Measurements from ENCODE around the gene RAB20.

DNA sequence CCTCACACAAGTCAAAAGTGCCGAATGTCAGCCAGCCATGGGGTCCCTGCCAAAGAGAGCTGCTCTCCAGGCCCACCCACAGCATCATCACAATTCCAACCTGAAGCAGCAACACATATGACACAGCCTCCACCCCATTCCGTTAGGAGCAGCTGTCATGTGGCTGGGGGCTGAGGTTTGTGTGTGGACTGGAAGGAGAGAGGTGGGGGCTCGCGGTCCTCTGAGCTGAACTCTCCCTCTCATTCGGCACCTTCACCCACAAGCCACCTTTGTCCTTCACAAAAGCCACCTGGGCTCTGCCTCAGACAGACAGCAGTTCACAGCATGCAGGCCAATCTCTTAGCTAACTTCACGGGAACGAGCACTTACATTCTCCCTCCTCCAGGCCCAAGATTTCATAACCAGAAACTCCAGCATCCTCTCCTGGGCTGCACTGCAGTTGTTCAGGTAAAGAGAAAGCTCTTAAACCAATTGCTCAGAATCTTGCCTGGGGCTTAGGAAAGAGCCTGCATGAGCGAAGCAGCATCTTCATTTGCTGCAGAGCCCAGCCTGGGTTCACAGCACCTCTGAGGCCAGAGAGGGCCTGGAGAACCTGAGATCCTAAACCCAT, 7.2 kb downstream of the RAB20 start:
- TF ChIP-seq, protein P1, sequence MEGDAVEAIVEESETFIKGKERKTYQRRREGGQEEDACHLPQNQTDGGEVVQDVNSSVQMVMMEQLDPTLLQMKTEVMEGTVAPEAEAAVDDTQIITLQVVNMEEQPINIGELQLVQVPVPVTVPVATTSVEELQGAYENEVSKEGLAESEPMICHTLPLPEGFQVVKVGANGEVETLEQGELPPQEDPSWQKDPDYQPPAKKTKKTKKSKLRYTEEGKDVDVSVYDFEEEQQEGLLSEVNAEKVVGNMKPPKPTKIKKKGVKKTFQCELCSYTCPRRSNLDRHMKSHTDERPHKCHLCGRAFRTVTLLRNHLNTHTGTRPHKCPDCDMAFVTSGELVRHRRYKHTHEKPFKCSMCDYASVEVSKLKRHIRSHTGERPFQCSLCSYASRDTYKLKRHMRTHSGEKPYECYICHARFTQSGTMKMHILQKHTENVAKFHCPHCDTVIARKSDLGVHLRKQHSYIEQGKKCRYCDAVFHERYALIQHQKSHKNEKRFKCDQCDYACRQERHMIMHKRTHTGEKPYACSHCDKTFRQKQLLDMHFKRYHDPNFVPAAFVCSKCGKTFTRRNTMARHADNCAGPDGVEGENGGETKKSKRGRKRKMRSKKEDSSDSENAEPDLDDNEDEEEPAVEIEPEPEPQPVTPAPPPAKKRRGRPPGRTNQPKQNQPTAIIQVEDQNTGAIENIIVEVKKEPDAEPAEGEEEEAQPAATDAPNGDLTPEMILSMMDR (IDR thresholded peaks at IDR 0.05 in 8 of 11, conservative IDR thresholded peaks at IDR 0.05 in 3 of 11) = no peak
- no peak for TF ChIP-seq POLR2AphosphoS5 (IDR thresholded peaks at IDR 0.05)

Data from spleen (tissue), 7 donors.